Activated CD8-positive, alpha-beta memory T cell treated with anti-CD3 and anti-CD28 coated beads for 36 hours (primary cell): Measurements from ENCODE around the gene FAM216B. TPM values are rescaled to one million over a fixed set of nuclear protein-coding genes. Genes with fewer than 3 reads are reported as not detected.

Source experiments
- CTCF ChIA-PET: fragments of 350-600 bp; sonication (Branson Sonifier 250); formaldehyde crosslinking; loops from one replicate; lab custom pipeline; 2021; ENCODE audit warnings: antibody characterized with exemption; lab: Charles Lee
- POLR2A ChIA-PET: fragments of 350-600 bp; sonication (Branson Sonifier 250); formaldehyde crosslinking; loops from one replicate; lab custom pipeline; 2021; ENCODE audit warnings: antibody characterized with exemption; lab: Charles Lee
- total RNA-seq, 2 experiments: library from RNA; stranded (reverse); gene quantifications; one replicate each; pipeline ENCODE4 v1.2.3, GENCODE V29; 2021

The FAM216B gene
- total RNA-seq = not detected

GRCh38 chr13:42781352-42781751 lies at the start of gene FAM216B:
TSS of gene FAM216B (plus strand) at chr13:42781584. CDS start at chr13:42784068, 2,484 bp downstream.
- ChIA-PET CTCF (no interaction called here), POLR2A (no interaction called here)

DNA sequence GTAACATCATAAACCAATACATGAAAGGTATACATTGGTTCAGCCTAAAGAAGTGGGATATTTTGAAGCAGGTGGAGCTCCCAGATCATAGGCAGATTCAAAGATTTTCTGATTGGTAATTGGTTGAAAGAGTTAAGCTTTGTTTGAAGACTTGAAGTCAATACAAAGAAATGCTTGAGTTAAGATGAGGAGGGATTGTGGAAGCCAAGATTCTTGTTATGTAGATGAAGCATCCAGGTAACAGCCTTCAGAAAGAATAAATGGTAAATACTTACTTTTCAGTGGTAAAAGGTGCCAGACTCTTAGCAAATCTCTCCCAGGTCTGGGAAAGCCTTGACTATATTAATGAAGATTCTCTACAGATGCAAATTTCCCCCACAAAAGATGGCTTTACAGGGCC lies 49.3 kb upstream of the FAM216B start:
- ChIA-PET CTCF (no interaction called here), POLR2A (no interaction called here)

- CTCF ChIA-PET = no interaction called here
- POLR2A ChIA-PET = no interaction called here
These were observed 48.3 kb upstream of the FAM216B start for GRCh38 chr13:42733046-42733445.

DNA sequence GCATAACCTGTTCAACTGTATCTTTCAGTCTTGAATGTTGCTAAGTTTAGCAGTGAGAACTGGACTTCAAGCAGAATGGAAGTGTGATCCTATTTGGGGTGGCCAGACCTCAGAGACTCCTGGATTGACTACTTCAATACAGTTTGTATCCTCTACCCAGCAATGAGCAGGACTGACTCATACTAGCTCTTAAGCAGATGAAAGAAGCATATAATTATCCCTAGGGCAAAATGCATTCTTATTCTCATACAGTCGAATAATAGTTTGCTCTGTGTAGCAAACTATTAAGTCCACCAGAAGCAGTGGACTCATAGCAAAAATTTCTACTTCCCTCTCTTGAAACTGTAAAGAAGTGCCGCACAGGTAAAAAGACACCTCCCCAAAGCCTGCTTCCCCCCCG lies 46.4 kb upstream of the FAM216B start:
- CTCF ChIA-PET = no interaction called here
- POLR2A ChIA-PET = no interaction called here

GRCh38 chr13:42740753-42741152 lies 40.6 kb upstream of the FAM216B start:
- ChIA-PET POLR2A (no interaction called here), CTCF (no interaction called here)

DNA sequence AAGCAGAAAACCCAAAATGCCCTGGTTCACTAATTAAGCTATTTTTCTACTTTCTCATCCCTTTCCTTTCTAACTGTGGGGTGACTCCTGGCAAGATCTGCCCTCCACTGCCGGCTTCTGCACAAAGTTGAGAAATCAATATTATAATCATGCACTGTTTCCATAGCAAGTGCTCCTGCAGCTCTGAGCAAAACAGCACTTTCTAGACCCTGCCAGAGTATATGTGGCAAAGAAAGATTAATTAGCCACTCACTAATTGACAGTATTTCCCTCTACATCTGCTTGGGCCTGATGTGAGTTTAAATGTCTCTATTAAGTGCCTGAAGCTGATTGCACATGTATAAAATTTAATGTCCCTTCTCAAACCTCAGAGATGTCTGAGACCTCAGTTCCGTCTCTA lies 39.5 kb upstream of the FAM216B start:
- ChIA-PET CTCF (no interaction called here), POLR2A (no interaction called here)

- CTCF ChIA-PET = no interaction called here
- POLR2A ChIA-PET = no interaction called here
These were observed 35.7 kb upstream of the FAM216B start for GRCh38 chr13:42745655-42746054.

DNA sequence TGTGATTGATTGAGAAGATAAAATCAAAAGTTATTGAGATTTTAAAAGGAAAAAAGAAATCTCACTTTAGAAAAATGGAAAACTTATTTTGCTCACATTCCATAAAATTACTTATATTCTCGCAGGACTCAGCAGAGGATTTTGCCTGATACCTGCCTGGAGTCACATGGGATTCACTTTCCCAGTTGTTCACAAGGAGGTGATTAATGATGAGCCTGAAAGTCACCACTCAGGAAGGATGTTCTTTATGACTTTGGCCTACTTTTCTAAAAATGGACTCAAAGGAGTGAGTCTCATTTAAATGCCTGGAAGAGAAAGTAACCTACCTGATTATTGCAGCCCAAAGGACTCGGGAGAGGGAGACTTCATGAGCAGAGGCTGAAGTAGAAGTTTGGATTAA lies 34.5 kb upstream of the FAM216B start:
- POLR2A ChIA-PET = no interaction called here
- CTCF ChIA-PET = no interaction called here

GRCh38 chr13:42747399-42747873 lies 33.9 kb upstream of the FAM216B start:
- CTCF ChIA-PET = no interaction called here
- POLR2A ChIA-PET = no interaction called here

DNA sequence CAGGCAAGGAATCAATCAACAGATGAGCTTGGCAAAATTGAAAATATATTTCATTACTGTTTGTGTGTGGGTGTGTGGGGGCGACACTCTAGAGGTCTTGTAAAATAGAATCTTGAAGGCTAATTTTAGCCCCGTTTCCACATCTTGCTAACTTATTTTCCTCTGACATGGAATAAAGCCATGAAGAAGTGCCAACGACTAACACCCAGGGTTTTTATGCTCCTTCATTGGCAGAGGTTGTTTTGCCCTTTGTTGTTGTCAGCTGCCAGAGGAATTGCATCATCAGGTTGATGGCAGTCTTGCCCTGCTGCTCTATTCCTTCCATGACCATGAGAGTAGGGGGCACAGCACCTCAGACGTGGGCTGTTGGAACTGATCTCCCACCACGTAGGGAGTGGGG lies 30.6 kb upstream of the FAM216B start:
- POLR2A ChIA-PET = no interaction called here
- CTCF ChIA-PET = no interaction called here

DNA sequence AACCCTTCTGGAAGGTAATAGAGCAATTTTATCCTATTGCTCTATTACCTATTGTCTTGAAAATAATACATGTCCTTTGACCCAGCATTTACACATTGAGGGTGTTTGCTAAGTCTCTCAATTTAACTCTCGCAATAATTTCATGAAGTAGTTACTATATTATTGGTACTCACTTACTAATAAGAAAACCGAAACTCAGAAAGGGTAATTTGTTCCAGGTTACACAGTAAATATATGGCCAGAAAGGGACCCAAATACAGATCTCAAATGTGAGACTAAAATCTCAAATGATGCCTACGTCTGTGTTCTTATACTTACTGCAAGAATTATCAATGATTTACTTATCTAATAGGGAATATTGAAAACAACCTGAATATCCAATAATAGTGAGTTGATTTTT lies 29.7 kb upstream of the FAM216B start:
- ChIA-PET CTCF (no interaction called here), POLR2A (no interaction called here)

GRCh38 chr13:42752731-42753130 lies 28.7 kb upstream of the FAM216B start:
- ChIA-PET POLR2A (no interaction called here), CTCF (no interaction called here)

GRCh38 chr13:42753697-42754096 lies 27.7 kb upstream of the FAM216B start:
- CTCF ChIA-PET = no interaction called here

DNA sequence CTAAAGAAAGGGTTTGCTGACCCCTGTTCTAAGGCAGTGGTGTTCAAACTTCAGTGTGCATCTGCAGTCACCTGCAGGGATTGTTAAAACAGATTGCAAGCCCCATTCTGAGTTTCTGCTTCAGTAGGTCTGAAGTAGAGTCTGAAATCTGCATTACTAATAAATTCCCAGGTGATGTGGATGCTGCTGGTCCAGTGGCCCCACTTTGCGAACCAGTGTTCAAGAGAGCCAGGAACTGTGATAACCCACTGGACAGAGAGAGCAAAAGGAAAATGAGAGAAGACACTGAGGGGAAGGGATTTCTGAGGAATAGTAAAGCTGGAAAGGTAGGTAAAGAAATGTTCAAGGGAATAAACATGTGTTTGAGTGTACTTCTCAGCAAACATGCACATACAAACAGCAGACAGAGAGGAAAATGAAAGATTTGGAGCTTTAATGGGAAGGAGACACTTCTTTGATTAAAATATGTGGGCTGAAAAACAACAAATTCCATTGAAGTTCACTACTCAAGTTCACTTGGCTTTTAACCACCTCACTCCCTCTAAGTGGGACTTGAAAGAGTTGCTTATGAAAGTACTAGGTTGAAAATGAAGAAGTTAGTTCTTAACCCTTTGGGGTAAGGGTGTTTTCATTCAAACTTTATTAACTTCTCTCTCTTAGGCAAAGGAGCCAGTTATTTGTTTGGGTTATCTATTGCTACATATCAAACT lies 26.4 kb upstream of the FAM216B start:
- POLR2A ChIA-PET = no interaction called here

More at GRCh38 chr13:42753697-42754096, 27.7 kb upstream of the FAM216B start:
- POLR2A ChIA-PET = no interaction called here

GRCh38 chr13:42757678-42758420 lies 23.5 kb upstream of the FAM216B start:
- CTCF ChIA-PET = no interaction called here
- POLR2A ChIA-PET = no interaction called here

More for the DNA sequence above, 26.4 kb upstream of the FAM216B start:
- CTCF ChIA-PET = no interaction called here

- ChIA-PET CTCF (no interaction called here), POLR2A (no interaction called here)
These were observed 22.9 kb upstream of the FAM216B start for GRCh38 chr13:42758515-42758914.

DNA sequence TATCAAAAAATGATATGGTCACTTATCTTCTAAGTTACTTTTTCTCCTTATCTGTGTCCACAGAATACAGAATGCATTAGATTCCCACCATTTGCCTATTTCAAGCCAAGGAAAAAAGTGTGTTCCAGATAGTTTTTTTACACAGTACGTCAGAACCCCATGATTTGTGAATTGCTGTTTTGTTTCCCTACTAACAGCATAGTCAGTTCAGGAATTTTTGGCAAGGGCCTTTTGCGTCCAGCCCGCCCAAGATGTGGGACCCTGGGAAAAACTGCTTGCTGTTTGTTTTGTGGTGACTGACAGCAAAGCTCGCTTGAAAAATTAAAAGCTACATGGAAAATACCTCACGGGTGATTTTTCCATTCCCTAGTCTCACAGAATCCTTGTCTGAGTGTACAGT lies 20.4 kb upstream of the FAM216B start:
- POLR2A ChIA-PET = no interaction called here
- CTCF ChIA-PET = no interaction called here

DNA sequence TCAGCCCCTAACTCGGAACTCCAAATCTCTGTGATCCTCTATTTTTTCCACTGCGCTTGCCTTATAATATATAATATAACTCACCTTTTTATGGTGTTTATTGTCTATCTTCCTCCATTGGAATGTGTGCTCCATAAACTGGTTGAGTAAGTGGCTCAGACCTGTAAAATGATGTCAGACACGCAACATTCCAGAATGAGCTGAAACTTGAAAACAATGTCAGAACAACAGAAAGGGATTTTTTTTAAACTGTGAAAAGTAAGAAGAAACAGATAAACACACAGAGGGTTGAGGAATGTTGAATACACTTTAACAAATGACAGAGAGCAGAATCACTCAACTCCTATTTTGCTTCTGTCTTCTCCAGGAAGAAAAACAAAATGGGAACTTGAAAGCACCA lies 19.1 kb upstream of the FAM216B start:
- ChIA-PET POLR2A (no interaction called here), CTCF (interaction anchor here (0.6 kb wide), 2 partner anchors 71 to 429 kb away, joined by 3 read pairs; no protein-coding TSS in a partner anchor)

GRCh38 chr13:42762917-42763316 lies 18.5 kb upstream of the FAM216B start:
- POLR2A ChIA-PET = no interaction called here
- CTCF ChIA-PET = no interaction called here

- CTCF ChIA-PET = no interaction called here
- POLR2A ChIA-PET = no interaction called here
These were observed 15.4 kb upstream of the FAM216B start for GRCh38 chr13:42766016-42766415.

DNA sequence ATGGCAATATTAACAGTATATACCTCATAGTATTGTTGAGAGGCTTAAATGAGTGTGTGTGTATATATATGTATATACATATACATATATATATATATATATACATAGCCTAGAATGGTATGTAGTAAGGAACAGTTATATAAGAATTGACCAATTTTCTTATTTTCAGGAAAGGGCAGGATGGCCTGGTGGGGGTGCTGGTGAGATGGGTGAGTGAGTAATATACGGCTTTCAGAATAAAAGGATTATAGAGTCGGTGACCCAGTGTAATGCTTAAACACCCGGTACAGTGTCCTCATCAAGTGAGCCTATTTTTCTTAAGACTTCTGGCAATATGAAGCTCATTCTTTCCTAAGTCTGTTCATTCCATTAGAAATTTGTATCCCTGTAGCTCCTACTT lies 11.7 kb upstream of the FAM216B start:
- ChIA-PET CTCF (no interaction called here), POLR2A (no interaction called here)
